ENCODE results near the gene ABCC2.
"Not testable (repeated sequence)": the region's sequence is repeated elsewhere in the genome, so short reads cannot be mapped to it uniquely, and the experiment has no call there.

ABCC2 gene

DNA sequence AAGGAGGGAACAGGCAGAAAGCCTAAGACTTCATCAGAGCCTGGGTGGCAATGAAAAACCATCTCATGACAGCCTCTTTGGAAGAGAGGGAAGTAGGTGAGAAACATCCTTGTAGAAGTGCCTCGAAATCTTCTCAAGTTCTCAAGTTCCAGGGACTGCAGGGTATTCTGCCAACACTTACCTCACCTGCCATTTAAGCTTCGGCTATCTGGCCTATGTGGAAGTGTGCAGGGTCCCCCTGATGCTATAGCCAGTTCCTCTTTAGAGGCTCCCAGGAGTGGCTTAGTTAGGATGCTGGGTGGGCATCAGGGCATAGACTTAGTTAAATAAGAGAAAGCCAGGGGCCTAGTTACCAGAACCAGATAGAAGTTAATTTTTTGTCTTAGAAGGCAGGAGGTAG is 27.0 kb downstream of the ABCC2 start:
- DNase-seq (ENCODE audit: low read depth in 2 of 2): no peak

GRCh38 chr10:99809931-99810615 is 27.6 kb downstream of the ABCC2 start:
- DNase-seq (ENCODE audit: low read depth in 2 of 2): no peak

GRCh38 chr10:99812177-99812576 is 29.7 kb downstream of the ABCC2 start:
- DNase-seq (ENCODE audit: low read depth in 2 of 2): no peak

DNA sequence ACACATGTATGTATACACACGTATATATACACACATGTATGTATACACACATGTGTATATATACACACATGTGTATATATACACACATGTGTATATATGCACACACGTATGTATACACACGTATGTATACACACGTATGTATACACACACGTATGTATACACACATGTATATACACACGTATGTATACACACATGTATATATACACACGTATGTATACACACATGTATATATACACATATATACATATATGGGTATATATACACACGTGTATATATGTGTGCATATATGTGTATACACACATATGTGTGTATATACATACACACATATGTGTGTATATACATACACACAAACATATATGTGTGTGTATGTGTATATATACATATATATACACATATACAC is 31.7 kb downstream of the ABCC2 start:
- DNase-seq (ENCODE audit: low read depth in 2 of 2): no peak

GRCh38 chr10:99815621-99816020 is 33.2 kb downstream of the ABCC2 start:
- DNase-seq (ENCODE audit: low read depth in 2 of 2): no peak

- DNase-seq (ENCODE audit: low read depth in 2 of 2): no peak
Observed at GRCh38 chr10:99827936-99828335, 45.5 kb downstream of the ABCC2 start.

DNA sequence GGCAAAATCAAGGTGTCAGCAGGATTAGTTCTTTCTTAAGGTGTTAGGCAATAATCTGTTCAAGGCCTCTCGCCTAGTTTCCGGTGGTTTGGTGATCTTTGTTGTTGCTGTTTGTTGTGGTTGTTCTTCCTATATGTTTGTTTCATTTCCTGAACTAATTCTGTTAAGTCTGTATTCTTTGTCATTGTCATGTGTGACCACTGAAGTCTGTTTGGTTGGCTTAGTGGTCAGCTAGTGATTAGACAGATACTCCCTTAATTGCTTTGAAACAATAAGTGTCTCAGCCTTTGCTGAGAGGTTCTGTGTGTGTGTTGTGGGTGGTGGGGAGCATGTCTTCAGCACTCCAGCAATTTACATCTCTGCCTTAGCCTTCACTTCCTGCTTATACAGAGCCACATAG is 46.0 kb downstream of the ABCC2 start:
- no peak for DNase-seq (ENCODE audit: low read depth in 2 of 2)

GRCh38 chr10:99832439-99832838 is 50.0 kb downstream of the ABCC2 start:
- DNase-seq (ENCODE audit: low read depth in 2 of 2): no peak

DNA sequence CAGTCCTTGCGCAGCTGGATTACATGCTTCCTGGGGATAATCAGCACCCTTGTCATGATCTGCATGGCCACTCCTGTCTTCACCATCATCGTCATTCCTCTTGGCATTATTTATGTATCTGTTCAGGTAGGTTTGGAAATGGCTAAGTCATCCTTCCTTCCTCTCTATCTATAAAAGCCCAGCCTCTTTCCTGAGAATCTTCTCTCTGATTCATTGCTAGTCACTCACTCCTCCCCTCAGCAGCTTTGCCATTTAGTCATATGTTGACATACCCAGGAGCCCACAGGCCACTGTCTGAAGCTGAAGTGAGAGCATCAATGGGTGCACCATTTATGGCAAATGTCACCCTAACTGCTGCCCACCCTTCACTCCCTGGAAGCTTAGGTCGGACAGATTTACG is 52.0 kb downstream of the ABCC2 start:
- DNase-seq (ENCODE audit: low read depth in 2 of 2): no peak

GRCh38 chr10:99835947-99836346 is 53.5 kb downstream of the ABCC2 start:
- DNase-seq (ENCODE audit: low read depth in 2 of 2): no peak

DNA sequence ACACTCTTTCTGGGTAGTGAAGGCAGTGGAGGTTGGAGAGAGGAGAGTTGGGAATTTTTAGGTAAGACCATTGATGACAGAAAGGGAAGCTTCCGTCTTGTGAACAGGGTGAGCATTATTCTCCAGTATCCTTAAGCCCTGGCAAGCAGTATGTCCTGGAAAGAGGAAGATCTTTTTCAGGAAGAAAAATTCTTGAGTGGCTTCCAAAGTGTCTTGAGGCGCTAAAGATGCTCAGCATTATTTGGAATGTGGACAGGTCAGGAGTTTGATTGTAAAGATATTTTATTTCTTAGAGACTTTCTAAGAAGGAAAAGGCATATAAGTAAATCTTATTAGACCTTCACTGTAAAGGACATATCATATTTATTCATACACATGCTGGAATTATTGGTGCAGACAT is 54.3 kb downstream of the ABCC2 start:
- DNase-seq (ENCODE audit: low read depth in 2 of 2): no peak

- not testable (repeated sequence) for DNase-seq (ENCODE audit: low read depth in 2 of 2)
Observed at GRCh38 chr10:99840859-99841258, 58.4 kb downstream of the ABCC2 start.

- DNase-seq (ENCODE audit: low read depth in 2 of 2): no peak
Observed at GRCh38 chr10:99841746-99842145, 59.3 kb downstream of the ABCC2 start.

DNA sequence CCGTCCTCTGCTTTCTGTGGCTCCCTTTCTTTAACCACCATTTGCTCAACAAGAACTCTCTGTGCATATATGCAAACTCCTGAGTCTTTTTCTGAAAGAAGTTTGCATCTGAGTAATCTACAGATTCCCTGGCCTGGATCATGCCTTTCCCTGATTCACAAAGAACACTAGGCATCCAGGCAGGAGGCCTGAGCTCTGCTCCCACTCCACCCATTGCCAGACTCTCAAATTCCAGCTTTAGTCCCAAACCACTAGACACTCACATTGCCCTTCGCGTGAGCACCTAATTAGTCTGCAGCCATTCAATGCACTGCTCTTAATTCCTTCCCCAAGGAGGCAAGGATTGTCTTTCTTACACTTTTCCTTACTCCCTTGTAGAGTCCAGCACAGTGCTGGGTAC is 60.9 kb downstream of the ABCC2 start:
- no peak for DNase-seq (ENCODE audit: low read depth in 2 of 2)

DNA sequence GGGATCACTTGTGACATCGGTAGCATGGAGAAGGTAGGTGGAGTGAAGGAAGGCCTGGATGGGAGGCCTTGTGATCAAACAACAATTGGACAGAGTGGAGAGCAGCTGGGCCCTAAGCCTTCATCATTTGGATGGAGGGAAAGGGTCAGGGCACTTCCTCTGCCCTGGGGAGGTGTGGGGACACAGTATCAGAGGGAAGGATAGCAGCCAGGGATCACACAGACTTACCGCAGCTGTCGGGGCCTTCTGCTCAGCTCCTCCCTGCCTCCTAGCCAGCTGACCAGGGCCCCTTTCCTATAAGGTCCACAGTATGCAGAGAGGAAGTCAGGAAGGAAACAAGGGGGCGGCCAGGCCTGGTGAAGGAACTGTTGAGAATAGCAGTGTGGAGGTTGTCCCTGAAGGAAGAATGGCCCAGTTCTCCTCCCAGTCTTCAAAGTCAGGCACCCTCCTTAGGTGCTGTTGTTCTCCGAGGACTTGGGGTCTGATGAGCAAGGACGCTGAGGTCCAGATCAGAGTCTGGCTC is 62.1 kb downstream of the ABCC2 start:
- no peak for DNase-seq (ENCODE audit: low read depth in 2 of 2)

- peak; percentile 19 to 32 for DNase-seq (ENCODE audit: low read depth in 2 of 2)
Observed at GRCh38 chr10:99845837-99846382, 63.5 kb downstream of the ABCC2 start.

GRCh38 chr10:99849057-99849456 is 66.6 kb downstream of the ABCC2 start:
- no peak for DNase-seq (ENCODE audit: low read depth in 2 of 2)

GRCh38 chr10:99849536-99849935 is 67.1 kb downstream of the ABCC2 start:
- DNase-seq (ENCODE audit: low read depth in 2 of 2): no peak

- DNase-seq (ENCODE audit: low read depth in 2 of 2): no peak
Observed at GRCh38 chr10:99850021-99850766, 67.8 kb downstream of the ABCC2 start.

DNA sequence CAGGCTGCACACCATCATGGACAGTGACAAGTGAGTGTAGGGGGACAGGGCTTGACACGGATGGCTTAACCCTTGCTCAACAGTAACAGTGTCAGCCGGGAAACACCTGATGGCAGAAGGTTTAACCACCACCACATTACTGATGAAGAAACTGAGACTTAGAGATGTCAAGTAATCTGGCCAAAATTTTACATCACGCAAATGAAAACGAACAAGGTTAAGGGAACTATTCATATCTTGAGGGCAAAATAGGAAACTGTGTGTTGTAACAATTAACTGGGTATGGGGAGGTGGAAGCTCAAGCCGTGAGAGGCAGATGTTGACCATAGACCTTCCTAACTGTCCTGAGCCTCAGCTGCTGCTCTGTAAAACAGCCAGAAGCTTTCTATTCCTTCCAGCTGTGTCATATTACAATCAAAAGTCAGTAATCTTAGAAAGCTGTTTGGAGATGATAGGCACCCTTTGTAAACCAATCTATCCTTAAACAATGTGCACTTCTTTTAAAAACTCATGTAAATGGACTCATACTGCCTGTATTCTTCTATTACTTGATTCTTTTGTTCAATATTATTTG is 68.4 kb downstream of the ABCC2 start:
- DNase-seq (ENCODE audit: low read depth in 2 of 2): no peak

DNA sequence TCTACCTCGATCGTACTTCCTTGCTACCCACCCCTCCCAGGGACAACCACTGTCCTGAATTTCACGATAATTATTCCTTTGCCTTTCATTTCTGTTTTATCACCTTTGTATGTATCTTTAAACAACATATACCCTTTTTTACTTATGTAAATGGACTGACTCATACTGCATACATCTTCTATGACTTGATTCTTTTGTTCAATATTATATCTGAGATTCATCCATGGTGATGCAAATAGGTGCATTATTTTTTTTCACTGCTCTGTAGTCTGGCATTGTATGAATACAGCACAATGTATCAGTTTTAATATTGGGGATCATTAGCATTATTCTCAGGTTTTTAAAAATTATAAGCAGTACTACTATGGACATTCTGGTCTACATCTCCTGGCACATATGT is 69.4 kb downstream of the ABCC2 start:
- DNase-seq (ENCODE audit: low read depth in 2 of 2): no peak

GRCh38 chr10:99852481-99853213 is 70.2 kb downstream of the ABCC2 start:
- DNase-seq (ENCODE audit: low read depth in 2 of 2): no peak

All from stimulated activated CD4-positive, alpha-beta T cell treated with anti-CD3 and anti-CD28 coated beads, Interleukin-1b, Interleukin-23, amount 100 ng/mL, for 1 hour (primary cell).